ENCODE measurements around the gene PDPK1. TPM values are rescaled to one million over a fixed set of nuclear protein-coding genes. Genes with fewer than 3 reads are reported as not detected.
"Not testable (repeated sequence)": the region's sequence is repeated elsewhere in the genome, so short reads cannot be mapped to it uniquely, and the experiment has no call there.

Gene PDPK1
- total and polyA plus RNA-seq, 2 experiments from 2014 or later = 19.3 to 25.8 TPM

DNA sequence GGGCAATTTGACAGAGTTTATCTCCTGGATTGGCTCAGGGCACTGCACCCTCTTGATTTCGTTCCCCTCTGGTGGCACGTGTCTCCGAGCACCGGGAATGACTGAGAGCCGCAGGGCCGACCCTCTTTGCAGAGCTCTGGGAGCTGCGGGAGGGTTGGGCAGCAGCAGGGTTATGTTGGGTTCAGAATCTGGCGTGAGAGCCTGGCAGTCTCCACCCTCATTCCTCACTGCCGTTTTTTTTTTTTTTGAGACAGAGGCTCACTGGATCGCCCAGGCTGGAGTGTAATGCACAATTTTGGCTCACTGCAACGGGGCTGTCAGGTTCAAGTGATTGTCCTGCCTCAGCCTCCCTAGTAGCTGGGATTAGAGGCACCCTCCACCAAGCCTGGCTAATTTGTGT lies 71.5 kb downstream of the PDPK1 start:
- not testable (repeated sequence) for H3K4me3 Mint-ChIP-seq; H3K27ac ChIP-seq (ENCODE audit: low read depth); H4K20me1 ChIP-seq (replicated peaks; ENCODE audit: insufficient read depth); H3K4me1 ChIP-seq (ENCODE audit: insufficient read depth); H3K36me3 ChIP-seq (ENCODE audit: insufficient read depth); H3K4me1 Mint-ChIP-seq; ATAC-seq; H3K9me3 Mint-ChIP-seq; DNase-seq (ENCODE audit: low spot score); H3K27me3 Mint-ChIP-seq (ENCODE audit: insufficient read depth, low read depth, poor library complexity); H3K4me3 ChIP-seq; H3K4me2 ChIP-seq; H3K27me3 ChIP-seq (ENCODE audit: insufficient read depth); H2AFZ ChIP-seq; H3K9me2 ChIP-seq (ENCODE audit: insufficient read depth); H3F3A ChIP-seq (replicated peaks; ENCODE audit: low read depth); H3K27ac Mint-ChIP-seq
- peaks cover 39% of the 10 kb centered on the region for H3K79me2 ChIP-seq (replicated peaks; ENCODE audit: insufficient read depth)
- peaks cover 19% of the 10 kb centered on the region for H3K36me3 Mint-ChIP-seq (ENCODE audit: low read depth)

DNA sequence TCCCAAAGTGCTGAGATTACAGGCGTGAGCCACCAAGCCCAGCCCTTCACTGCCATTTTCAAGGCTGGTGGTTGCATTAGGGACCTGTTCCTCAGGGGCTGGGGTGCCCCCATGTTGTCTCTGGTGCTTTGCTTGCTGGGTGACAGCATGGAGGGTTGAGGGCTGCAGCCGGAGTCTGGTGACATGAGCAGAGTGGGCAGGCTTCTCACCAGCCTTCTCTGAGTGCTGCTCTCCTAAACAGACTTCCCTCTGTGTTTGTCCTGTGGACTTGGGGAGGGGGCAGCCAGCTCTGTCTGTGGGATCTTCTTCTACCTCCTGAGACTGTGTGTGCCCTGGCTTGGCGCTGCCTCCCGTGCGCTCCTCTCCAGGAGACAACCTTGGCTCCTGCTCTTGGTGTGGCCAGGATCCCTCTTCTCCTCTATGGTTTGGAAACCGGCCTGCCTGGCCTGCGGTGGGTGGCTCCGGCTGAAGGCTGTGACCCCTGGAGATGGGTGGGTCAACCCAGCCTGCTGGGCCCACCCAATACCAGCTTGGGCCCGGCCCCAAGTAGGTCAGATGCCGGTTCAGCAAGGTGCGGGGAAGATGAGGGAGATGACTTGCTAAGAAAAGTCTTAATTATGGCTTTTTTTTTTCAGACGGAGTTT lies 72.1 kb downstream of the PDPK1 start:
- Histone ChIP-seq H3F3A (replicated peaks; ENCODE audit: low read depth) (no peaks in the 10 kb centered on the region), H3K9me2 (ENCODE audit: insufficient read depth) (no peaks in the 10 kb centered on the region), H4K20me1 (replicated peaks; ENCODE audit: insufficient read depth) (peaks cover 4% of the 10 kb centered on the region; the same call in 1 of the 2 replicates), H3K4me1 (ENCODE audit: insufficient read depth) (0 out of 2 replicates have a peak, but pooled peaks cover 3% of the 10 kb centered on the region), H3K4me2 (no peak overlapping the region), H3K4me3 (no peak overlapping the region), H3K27ac (ENCODE audit: low read depth) (no peak overlapping the region), H3K79me2 (replicated peaks; ENCODE audit: insufficient read depth) (peaks cover 36% of the 10 kb centered on the region), H2AFZ (no peak overlapping the region), H3K27me3 (ENCODE audit: insufficient read depth) (no peaks in the 10 kb centered on the region), H3K36me3 (ENCODE audit: insufficient read depth) (no peaks in the 10 kb centered on the region)
- H3K9me3 Mint-ChIP-seq = no peaks in the 10 kb centered on the region; the same call in 2 of the 3 replicates
- no peaks in the 10 kb centered on the region for H3K27me3 Mint-ChIP-seq (ENCODE audit: insufficient read depth, low read depth, poor library complexity)
- H3K27ac Mint-ChIP-seq = no peak overlapping the region
- DNase-seq (ENCODE audit: low spot score) (no peak), ATAC-seq (no peak)
- TF ChIP-seq ETS1 (IDR thresholded peaks at IDR 0.05) = no peak
- TF ChIP-seq ZNF331 (CRISPR knock-in tag; IDR thresholded peaks at IDR 0.05; ENCODE audit: low read depth) = no peak
- H3K36me3 Mint-ChIP-seq (ENCODE audit: low read depth) = peaks cover 23% of the 10 kb centered on the region
- peaks cover 6% of the 10 kb centered on the region; the same call in 2 of the 3 replicates for H3K4me1 Mint-ChIP-seq
- no peak overlapping the region for H3K4me3 Mint-ChIP-seq

- H3K4me3 Mint-ChIP-seq = no peak overlapping the region
- no peaks in the 10 kb centered on the region for H3K4me1 ChIP-seq (ENCODE audit: insufficient read depth)
- H3K4me2 ChIP-seq = no peak overlapping the region
- H3K9me2 ChIP-seq (ENCODE audit: insufficient read depth) = no peaks in the 10 kb centered on the region
- H3K27me3 Mint-ChIP-seq (ENCODE audit: insufficient read depth, low read depth, poor library complexity) = no peaks in the 10 kb centered on the region
- H3K36me3 ChIP-seq (ENCODE audit: insufficient read depth) = no peaks in the 10 kb centered on the region
- peaks cover 4% of the 10 kb centered on the region; the same call in 1 of the 2 replicates for H4K20me1 ChIP-seq (replicated peaks; ENCODE audit: insufficient read depth)
- TF ChIP-seq ZNF331 (CRISPR knock-in tag; IDR thresholded peaks at IDR 0.05; ENCODE audit: low read depth) = no peak
- TF ChIP-seq STAT1 (IDR thresholded peaks at IDR 0.05; ENCODE audit: unreplicated experiment) = no peak
- TF ChIP-seq JUNB (IDR thresholded peaks at IDR 0.05; ENCODE audit: unreplicated experiment) = no peak
- TF ChIP-seq ZNF114 (CRISPR knock-in tag; IDR thresholded peaks at IDR 0.05) = no peak
- TF ChIP-seq, protein P1, sequence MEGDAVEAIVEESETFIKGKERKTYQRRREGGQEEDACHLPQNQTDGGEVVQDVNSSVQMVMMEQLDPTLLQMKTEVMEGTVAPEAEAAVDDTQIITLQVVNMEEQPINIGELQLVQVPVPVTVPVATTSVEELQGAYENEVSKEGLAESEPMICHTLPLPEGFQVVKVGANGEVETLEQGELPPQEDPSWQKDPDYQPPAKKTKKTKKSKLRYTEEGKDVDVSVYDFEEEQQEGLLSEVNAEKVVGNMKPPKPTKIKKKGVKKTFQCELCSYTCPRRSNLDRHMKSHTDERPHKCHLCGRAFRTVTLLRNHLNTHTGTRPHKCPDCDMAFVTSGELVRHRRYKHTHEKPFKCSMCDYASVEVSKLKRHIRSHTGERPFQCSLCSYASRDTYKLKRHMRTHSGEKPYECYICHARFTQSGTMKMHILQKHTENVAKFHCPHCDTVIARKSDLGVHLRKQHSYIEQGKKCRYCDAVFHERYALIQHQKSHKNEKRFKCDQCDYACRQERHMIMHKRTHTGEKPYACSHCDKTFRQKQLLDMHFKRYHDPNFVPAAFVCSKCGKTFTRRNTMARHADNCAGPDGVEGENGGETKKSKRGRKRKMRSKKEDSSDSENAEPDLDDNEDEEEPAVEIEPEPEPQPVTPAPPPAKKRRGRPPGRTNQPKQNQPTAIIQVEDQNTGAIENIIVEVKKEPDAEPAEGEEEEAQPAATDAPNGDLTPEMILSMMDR (conservative IDR thresholded peaks at IDR 0.05; ENCODE audit: low read depth in 2 of 2) = no peak
- no peak for TF ChIP-seq ETS1 (IDR thresholded peaks at IDR 0.05)
- no peak for TF ChIP-seq NANOG (IDR thresholded peaks at IDR 0.05; ENCODE audit: borderline replicate concordance)
- TF ChIP-seq, protein P2, sequence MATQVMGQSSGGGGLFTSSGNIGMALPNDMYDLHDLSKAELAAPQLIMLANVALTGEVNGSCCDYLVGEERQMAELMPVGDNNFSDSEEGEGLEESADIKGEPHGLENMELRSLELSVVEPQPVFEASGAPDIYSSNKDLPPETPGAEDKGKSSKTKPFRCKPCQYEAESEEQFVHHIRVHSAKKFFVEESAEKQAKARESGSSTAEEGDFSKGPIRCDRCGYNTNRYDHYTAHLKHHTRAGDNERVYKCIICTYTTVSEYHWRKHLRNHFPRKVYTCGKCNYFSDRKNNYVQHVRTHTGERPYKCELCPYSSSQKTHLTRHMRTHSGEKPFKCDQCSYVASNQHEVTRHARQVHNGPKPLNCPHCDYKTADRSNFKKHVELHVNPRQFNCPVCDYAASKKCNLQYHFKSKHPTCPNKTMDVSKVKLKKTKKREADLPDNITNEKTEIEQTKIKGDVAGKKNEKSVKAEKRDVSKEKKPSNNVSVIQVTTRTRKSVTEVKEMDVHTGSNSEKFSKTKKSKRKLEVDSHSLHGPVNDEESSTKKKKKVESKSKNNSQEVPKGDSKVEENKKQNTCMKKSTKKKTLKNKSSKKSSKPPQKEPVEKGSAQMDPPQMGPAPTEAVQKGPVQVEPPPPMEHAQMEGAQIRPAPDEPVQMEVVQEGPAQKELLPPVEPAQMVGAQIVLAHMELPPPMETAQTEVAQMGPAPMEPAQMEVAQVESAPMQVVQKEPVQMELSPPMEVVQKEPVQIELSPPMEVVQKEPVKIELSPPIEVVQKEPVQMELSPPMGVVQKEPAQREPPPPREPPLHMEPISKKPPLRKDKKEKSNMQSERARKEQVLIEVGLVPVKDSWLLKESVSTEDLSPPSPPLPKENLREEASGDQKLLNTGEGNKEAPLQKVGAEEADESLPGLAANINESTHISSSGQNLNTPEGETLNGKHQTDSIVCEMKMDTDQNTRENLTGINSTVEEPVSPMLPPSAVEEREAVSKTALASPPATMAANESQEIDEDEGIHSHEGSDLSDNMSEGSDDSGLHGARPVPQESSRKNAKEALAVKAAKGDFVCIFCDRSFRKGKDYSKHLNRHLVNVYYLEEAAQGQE (IDR thresholded peaks at IDR 0.05; ENCODE audit: unreplicated experiment) = no peak
- H3K4me1 Mint-ChIP-seq = 0 out of 3 replicates have a peak, but pooled peaks cover 3% of the 10 kb centered on the region
- DNase-seq (ENCODE audit: low spot score) (no peak), ATAC-seq (no peak)
- no peak overlapping the region for H3K27ac ChIP-seq (ENCODE audit: low read depth)
- H3K4me3 ChIP-seq = no peak overlapping the region
- H3K79me2 ChIP-seq (replicated peaks; ENCODE audit: insufficient read depth) = peaks cover 28% of the 10 kb centered on the region
- peaks cover 21% of the 10 kb centered on the region for H3K36me3 Mint-ChIP-seq (ENCODE audit: low read depth)
- H3K27me3 ChIP-seq (ENCODE audit: insufficient read depth) = no peaks in the 10 kb centered on the region
- H2AFZ ChIP-seq = no peak overlapping the region
- no peak overlapping the region for H3K27ac Mint-ChIP-seq
- no peaks in the 10 kb centered on the region for H3F3A ChIP-seq (replicated peaks; ENCODE audit: low read depth)
- no peaks in the 10 kb centered on the region; the same call in 2 of the 3 replicates for H3K9me3 Mint-ChIP-seq
Measured at GRCh38 chr16:2610781-2611498, 73.1 kb downstream of the PDPK1 start.

Measured in GM23338 (cell line).